Measurements from ENCODE around the gene PPL.

The PPL gene

DNA sequence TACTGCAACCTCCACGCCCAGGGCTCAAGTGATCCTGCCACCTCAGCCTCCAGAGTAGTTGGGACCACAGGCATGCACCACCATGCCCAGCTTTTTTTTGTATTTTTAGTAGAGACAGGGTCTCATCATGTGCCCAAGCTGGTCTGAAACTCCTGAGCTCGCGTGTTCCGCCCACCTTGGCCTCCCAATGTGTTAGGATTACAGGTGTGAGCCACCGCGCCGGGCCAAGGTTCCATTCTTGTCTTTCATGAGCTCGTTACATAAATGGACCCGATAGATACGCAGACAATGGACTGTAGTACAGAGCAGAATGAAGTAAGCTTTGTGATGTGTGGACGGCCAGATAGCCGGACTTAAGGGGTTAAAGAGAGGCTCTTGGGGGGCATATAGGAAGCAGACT, 70.4 kb downstream of the PPL start:
- DNase-seq (ENCODE audit: low read depth in 2 of 3, low spot score in 2 of 3) = no peak

DNA sequence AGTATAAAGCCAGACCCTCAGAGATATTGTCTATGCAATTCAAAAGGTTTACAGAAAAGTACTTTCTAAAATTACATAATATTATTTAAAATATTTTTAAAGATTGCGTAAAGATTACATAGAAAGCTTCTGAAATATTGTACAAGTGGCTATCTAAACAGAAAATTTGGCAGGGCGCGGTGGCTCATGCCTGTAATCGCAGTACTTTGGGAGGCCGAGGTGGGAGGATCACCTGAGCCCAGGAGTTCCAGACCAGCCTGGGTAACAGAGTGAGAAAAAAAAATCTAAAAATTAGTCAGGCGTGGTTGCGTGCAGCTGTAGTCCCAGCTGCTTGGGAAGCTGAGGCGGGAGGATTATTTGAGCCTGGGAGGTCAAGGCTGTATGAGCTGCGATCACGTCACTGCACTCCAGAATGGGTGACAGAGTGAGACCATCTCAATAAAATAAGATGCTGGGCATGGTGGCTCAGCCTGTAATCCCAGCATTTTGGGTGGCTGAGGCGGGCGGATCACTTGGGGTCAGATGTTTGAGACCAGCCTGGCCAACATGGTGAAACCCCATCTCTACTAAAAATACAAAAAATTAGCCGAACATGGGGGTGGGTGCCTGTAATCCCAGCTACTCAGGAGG, 71.6 kb downstream of the PPL start:
- DNase-seq (ENCODE audit: low read depth in 2 of 3, low spot score in 2 of 3) = no peak

DNA sequence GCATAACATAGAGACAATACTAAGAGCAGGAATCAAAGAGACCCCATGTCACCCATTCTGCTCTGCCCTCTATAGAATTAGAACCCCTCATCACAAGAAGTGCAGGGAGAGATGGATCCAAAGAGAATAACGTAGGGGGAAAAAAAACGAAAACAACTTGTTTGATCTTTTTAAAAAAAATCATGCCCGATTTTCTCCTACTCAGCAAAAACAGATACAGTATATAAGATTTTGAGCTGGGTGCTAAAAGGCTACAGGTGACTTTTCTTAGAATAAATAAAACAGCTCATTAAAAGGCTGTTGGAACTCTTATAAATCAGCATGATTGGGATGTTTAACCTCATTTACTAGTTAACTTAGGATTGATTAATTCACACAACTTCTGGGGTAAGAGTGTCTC, 72.2 kb downstream of the PPL start:
- DNase-seq (ENCODE audit: low read depth in 2 of 3, low spot score in 2 of 3) = no peak

DNA sequence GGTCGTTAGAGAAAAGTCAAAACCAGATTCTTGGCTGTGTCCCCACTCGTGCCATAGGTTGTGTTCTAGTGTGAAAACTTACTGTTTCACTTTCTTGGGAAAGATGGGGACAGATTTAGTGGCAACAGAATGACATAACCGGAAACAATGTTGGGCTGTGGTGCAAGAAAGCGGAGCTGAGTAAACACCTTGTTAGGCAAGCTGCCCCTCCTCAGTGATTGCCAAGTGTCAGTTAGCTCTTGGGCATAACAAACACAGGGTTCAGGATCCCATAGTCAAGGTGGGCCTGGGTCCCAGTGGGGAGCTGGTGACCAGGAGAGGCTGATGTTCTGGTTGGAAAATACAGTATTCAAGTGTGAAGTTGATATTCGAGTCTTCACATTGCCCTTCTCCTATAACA, 74.3 kb downstream of the PPL start:
- DNase-seq (ENCODE audit: low read depth in 2 of 3, low spot score in 2 of 3) = no peak

DNA sequence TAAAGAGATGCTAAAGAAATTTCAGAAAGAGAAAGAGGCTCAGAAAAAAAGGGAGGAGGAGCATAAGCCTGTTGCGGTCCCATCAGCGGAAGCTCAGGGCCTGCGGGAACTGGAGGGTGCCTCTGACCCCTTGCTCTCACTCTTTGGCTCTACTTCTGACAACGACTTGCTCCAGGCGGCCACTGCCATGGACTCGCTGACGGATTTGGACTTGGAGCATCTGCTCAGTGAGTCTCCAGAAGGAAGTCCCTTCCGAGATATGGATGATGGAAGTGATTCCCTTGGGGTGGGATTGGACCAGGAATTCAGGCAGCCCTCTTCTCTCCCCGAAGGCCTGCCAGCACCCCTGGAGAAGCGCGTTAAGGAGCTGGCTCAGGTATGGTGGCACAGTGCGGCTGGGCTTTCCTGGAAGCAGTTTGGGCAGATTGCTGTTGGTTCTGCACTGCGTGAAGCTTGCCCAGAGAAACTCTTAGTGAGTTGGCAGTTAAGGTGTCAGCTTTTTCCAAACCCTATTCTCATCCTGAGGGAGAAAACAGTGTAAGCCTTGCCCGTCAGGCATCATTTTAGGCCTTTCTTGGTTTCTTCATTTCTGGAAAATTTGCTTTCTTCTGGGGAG, 76.1 kb downstream of the PPL start:
- DNase-seq (ENCODE audit: low read depth in 2 of 3, low spot score in 2 of 3) = no peak

DNA sequence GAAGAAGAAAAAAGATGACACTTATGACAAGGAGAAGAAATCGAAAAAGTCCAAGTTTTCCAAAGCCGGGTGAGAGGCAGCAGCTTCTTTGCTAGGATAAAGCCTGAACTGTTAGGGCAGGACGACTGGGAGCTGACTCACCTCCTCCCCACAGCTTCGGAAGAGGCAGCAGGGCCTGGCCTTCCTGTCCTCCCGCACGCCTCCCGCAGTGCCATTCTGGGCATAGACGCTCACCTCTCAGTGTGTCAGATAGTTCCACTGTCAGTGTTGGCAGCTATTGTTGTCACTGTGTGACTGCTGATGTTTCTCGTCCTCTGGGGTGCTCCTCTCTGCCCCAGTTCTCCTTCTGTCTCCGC, 77.1 kb downstream of the PPL start:
- DNase-seq (ENCODE audit: low read depth in 2 of 3, low spot score in 2 of 3) = no peak

DNA sequence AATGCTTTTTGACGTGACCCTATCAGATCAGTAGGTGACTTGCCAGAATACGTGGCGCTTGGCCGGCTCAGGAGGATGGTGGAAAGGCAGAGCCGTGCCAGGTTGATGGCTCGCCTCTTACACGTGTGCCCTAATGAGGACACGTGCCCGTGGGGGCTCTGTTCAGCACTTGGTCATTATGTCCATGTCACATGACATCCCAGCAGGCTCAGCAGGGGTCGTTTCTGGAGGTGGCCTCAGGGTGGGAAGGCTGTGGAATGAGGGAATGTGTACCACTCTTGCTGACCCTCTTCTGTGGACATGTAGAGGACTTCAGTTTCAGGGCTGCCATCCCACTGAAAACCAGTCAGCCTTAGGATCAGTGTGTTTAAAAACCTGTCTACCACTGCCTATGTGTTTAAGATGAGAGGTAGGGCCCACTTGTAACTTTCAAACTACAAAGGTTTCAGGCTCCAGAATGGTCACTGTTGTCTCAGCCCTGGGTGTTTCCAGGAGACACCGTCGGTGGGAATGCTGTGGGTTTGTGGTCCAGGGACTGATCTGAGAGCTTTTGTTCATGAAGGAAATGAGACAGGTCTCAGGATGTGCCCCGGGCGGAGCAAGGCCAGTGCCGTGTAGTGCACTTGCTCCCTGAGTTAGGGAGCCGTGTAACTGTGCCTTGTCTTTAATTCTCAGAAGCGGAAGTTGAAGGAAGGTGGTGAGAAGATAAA, 77.6 kb downstream of the PPL start:
- DNase-seq (ENCODE audit: low read depth in 2 of 3, low spot score in 2 of 3) = no peak

DNA sequence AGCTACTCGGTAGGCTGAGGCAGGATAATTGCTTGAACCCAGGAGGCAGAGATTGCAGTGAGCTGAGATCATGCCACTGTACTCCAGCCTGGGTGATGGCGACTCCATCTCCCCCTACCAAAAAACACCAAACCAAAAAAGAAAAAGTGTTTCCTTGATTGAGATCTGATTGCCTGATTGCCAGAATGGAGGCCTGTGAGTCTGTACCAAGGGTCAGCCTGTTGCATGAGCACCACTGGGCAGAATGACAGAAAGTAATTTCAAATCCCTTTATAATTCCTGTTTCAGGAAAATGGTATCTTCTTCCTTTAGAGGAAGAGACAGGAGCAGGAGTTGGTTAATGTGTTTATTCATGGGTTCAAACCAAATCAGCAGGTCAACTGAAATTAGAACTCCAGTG, 81.1 kb downstream of the PPL start:
- DNase-seq (ENCODE audit: low read depth in 2 of 3, low spot score in 2 of 3) = no peak

DNA sequence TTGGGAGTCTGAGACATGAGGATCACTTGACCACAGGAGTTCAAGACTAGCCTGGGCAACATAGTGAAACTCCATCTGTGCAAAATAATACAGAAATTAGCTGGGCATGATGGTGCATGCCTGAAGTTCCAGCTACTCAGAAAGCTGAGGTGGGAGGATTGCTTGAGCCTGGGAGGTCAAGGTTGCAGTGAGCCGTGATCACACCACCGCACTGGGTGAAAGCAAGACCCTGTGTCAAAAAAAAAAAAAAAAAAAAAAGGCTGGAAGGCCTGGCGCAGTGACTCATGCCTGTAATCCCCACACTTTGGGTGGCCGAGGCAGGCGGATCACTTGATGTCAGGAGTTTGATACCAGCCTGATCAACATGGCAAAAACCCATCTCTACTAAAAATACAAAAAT, 81.6 kb downstream of the PPL start:
- no peak for DNase-seq (ENCODE audit: low read depth in 2 of 3, low spot score in 2 of 3)

DNA sequence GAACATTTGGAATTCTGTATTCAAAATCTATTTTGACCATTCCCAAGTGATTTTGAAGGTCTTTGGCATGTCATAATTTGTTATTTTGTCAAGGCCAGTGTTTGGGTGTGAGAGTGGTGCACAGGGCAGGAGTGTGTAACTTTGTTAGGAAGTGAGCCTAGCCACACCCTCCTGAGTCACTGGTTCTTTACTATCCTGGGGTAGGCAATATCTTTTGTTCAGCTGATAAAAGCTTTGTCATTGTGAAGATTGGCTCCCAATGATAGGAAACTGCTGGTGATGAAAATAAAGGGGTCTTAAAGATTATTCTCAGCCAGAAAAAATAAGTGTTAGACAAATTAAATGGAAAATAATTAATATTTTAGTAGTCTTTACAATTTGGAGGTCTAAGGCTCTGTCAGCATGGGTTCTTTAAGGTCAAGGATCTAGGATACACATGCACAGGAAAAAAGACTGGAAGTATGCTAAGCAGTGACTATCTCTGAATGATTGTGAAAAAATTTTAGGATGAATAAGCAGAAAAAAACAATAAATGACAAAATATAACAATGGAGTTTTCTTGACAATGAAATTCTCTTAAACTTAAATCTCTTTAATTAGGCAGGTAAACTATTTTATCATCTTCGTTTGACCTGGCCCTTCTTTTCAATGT, 84.6 kb downstream of the PPL start:
- no peak for DNase-seq (ENCODE audit: low read depth in 2 of 3, low spot score in 2 of 3)

DNA sequence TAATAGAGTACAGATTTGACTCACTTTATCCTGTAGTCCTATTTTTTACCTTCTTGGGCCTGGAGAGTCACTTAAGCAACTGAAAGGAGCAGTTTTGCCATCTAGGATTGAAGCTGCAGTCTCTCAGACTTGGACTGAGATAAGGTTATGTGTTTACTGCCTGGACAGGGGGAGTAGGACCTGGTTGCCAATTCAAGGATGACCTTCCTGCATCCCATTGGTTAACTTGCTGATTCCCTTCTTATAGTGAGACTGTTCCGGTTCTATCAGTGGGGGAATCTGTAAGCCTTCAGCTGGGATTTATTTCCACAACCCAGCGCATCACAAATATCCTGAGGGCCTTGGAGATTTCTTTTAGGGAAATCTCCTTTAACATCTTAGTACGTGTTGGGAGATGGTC, 86.7 kb downstream of the PPL start:
- no peak for DNase-seq (ENCODE audit: low read depth in 2 of 3, low spot score in 2 of 3)

DNA sequence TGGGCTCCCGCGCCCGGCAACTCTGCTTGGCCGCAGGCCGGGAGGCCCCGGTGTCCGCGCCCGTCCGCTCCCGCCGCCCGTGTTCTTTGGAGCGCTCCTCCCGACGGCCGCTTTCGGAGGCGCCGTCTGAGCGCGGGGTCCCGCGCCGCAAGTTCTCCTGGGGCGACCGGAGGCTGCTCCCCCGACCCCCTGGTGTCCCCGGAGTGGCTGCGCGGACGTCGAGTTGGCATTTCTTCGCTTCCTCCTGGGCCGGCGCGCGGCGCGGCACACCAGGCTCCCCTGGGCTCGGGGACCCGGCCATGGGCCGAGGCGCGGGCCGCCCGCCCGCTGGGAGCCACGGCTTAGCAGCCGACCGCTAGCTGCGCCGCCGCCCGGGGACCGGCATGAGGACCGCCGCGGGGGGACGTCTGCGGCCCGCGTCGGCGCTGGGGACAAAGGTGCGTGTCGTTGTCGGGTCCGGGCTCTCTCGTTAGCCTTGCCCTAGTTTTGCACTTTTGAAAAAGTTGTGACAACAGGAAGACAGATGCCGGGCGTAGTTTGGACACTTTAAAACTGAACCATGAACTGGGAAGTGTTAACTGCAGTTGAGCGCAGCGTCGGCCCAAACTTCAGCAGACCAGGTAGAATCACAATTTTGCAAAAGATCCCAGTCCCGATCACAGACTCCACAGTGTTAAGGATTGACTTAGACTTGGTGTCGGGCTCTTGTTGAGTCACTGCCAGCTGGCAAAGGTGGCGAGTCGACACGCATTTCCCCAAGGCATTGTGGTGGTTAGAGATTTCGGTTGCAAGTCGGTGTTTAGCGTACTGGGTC, 89.0 kb downstream of the PPL start:
- peak in 2 of 3 experiments; percentile 6 to 11 for DNase-seq (ENCODE audit: low read depth in 2 of 3, low spot score in 2 of 3)

DNA sequence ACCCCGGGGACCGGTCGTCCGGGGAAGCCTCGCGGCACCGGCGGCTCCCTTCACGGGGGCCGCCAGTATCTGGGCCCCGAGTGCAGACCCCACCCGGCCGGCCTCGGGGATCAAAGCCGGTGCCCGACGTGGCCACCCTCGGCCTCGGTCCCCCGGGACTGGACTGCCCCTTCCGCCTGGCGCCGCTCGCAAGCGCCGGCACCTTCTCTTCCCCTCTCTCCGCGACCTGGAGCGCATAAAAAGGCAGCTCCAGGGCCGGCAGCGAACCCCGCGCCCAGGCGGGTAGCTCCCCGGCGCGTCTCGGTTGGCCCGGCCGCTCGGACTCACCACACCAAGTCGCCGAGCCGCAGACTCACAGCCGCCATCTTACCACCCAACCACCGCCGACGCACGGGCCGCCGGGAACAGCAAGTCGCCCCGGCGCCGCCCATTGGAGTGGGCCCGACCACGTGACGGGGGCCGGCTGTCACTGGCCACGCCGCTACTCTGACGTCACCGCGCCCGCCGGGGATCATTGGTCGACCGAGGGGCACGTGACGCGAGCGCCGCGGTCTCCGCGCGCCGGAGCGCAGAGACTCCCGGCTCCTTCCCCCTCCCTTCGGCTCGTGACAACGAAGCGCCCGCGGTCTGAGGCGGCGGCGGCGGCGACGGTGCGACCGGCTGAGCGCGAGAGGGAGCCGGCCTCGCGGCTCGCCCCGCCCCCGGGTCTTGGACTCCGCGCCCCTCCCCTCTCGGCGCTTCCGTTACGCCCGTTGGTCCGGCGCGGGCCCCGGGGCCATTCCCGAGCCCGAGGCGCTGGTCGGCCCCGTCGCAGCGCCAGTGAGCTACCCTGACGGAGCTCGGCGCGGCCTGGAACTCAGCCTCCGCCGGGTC, 89.8 kb downstream of the PPL start, which contains the start of the genes GLYR1 and UBN1:
Gene GLYR1 (minus strand): TSS at position 388 of the 873 bp plus-strand sequence. CDS start 23 bp downstream, at position 365.
Gene UBN1 (plus strand): TSS at position 581 of the 873 bp plus-strand sequence. CDS start 5,437 bp downstream, outside the sequence.
- peak; percentile 99 to 100 (median 100) for DNase-seq (ENCODE audit: low read depth in 2 of 3, low spot score in 2 of 3)

DNA sequence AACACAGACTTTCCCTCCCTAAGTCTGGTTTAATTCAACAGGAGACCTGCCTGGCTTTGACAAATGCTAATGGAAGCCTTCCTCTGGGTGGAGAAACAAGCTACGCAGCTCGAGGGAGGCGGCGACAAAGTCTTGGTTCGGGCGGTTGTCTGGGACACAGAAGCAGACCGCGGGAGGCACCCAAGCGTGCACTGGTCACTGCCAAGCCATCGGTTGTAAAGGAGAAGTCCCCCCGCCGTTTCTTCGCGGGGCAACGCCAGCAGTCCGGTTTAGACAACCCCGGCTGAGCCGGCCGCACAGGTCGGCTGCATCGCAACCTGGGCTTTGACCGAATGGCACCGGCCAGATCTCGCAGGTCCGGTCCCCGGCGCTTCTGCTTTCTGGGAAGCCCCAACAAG, 90.4 kb downstream of the PPL start:
- peak; percentile 9 to 18 (median 11) for DNase-seq (ENCODE audit: low read depth in 2 of 3, low spot score in 2 of 3)

DNA sequence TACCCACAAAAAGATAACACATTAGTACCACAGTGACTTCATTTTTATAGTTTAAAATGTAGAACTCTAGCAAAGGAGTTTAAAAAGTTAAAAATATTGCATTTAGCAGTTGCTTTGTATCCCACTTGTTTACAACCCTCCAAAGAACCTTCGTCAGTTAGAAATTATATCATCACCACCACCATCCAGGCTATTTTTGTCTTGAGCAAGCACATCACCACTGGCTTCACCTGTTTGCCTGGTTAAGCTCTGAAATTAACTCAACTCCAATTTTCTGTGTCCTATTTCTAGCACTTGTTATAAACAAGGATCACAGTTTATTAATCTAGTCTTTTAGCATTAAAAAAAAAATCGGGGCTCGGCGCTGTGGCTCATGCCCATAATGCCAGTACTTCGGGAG, 96.0 kb downstream of the PPL start:
- DNase-seq (ENCODE audit: low read depth in 2 of 3, low spot score in 2 of 3) = no peak

DNA sequence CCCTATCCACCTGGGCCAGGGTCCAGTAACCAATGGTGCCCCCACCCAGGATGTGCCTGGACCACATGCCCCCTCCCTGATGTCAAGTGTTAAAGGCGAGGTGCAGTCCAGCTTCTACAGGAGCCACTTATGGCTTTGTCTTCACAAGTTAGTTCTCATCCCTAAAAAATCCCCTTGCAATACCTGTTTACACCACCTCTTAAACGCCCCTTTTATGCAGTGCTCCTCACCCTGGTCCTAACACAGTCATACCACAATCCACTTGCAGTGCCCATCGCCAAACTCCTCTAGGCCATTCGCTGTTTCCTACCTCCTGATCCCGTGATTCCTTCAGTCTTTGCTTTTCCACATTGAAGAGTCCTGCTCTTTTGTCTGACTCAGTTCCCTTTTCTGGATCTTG, 97.0 kb downstream of the PPL start:
- no peak for DNase-seq (ENCODE audit: low read depth in 2 of 3, low spot score in 2 of 3)

DNA sequence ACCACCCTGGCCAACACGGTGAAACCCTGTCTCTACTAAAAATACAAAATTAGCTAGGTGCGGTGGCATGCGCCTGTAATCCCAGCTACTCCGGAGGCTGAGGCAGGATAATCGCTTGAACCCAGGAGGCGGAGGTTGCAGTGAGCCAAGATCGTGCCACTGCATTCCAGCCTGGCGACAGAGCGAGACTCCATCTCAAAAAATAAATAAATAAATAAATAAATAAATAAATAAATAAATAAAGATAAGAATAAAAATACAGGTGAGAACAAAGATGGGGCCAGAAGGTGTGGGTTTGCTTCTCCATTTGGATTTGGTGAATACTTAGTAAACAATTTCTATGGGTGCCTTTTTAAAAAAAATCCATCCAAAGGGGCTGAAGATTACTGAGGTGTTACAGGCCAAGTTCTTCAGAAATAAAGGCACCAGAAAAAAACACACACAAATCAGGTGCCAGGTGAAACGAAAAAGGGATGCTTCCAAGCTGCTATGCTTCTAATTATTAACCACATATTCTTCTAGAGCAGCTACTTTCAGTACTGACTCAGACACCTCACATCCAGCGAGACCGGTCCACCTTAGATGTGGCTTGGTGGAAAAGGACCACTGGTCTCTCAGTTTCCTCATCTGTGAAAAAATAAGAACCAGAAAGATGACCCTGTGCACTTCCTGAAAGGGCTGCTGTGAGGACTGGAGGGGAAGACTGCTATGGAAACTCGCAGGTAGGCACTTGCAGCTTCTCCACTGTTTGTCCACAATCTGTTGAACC, 99.0 kb downstream of the PPL start:
- DNase-seq (ENCODE audit: low read depth in 2 of 3, low spot score in 2 of 3) = no peak

DNA sequence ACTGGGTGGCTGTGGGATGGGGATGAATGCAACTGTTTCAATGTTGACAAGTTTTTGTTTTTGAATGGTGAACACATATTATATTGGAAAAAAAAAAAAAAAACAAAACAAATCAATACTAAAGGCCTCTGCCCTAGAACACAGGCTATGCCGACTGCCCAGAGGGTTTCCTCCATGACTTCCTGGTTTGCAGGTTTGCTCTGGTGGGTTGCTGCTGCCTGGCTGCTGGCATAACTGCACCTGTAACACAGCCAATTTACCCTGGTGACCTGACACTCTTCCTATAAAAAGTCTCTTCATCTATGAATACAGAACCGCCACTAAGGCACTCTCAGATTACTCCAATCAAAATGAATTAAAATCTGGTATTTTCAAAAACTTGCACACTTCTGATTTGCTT, 100.2 kb downstream of the PPL start:
- DNase-seq (ENCODE audit: low read depth in 2 of 3, low spot score in 2 of 3) = no peak

DNA sequence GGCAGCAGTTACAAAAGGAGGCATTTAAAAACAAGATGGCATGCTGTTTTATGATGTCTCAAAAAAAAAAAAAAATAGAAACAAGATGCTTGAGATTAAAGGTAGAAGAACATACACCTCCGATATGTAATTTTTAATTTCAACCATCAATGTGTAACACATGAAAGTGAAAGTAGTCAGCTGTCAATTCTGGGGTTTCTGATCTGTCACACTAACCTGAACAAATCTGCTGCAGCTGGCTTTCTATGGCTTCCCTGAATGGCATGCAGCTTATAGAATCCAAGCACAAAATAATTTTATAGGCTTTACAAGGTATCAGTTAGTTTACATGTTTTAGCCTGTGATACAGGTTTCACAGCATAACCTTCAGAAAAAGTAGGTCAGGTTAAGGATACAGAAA, 103.4 kb downstream of the PPL start:
- no peak for DNase-seq (ENCODE audit: low read depth in 2 of 3, low spot score in 2 of 3)
